ENCODE measurements around the gene PRKN.

Gene PRKN

DNA sequence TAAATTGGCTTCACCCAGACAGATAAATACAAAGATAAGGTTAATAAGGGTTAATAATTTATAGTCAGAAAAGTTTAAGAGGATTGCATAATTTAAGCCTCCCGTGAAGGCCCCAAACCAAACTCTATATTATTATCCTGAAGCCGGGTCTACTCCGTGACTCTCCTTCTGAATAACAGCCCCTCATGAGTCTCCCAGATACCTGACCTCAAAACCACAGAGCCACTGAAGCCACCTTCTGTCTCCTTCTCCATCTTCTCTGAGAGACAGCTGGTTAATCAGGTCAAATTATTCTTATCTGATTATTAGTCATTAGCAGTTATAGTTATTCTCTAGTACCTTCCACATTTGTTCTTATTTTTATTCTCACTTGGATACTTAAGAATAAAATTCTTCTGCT is 884.5 kb downstream of the PRKN start:
- H3K27ac ChIP-seq (ENCODE audit: low read depth, low read length, poor library complexity, severe bottlenecking), result no peak overlapping the region
- no peaks in the 10 kb centered on the region for H3F3A ChIP-seq (ENCODE audit: insufficient read depth, low read length)
- no peaks in the 10 kb centered on the region for H3K27me3 ChIP-seq (ENCODE audit: insufficient read depth, low read length)
- H3K36me3 ChIP-seq (ENCODE audit: insufficient read depth, low read length), result no peaks in the 10 kb centered on the region
- H4K20me1 ChIP-seq (ENCODE audit: insufficient read depth, low read length), result no peaks in the 10 kb centered on the region
- no peaks in the 10 kb centered on the region for H3K9me3 ChIP-seq (ENCODE audit: low read length)
- no peaks in the 10 kb centered on the region for H3K9me2 ChIP-seq (ENCODE audit: low read depth, low read length)
- no peaks in the 10 kb centered on the region for H3K79me2 ChIP-seq (ENCODE audit: insufficient read depth, low read length)
- H3K4me1 ChIP-seq (ENCODE audit: insufficient read depth, low read length, severe bottlenecking), result no peaks in the 10 kb centered on the region
- H3K9ac ChIP-seq (ENCODE audit: low read length), result no peak overlapping the region
- no peak for TF ChIP-seq EZH2 (IDR thresholded peaks at IDR 0.05; ENCODE audit: borderline replicate concordance, low read length)
- no peak for TF ChIP-seq CTCF (IDR thresholded peaks at IDR 0.05; ENCODE audit: low read length)
- H3K4me2 ChIP-seq (ENCODE audit: low read length), result no peak overlapping the region
- H3K4me3 ChIP-seq (ENCODE audit: low read depth, low read length, poor library complexity, severe bottlenecking), result no peak overlapping the region
- H2AFZ ChIP-seq (ENCODE audit: low read length), result no peak overlapping the region

- H3F3A ChIP-seq (ENCODE audit: insufficient read depth, low read length), result no peaks in the 10 kb centered on the region
- no peaks in the 10 kb centered on the region for H3K27me3 ChIP-seq (ENCODE audit: insufficient read depth, low read length)
- TF ChIP-seq EZH2 (IDR thresholded peaks at IDR 0.05; ENCODE audit: borderline replicate concordance, low read length), result no peak
- no peak for TF ChIP-seq CTCF (IDR thresholded peaks at IDR 0.05; ENCODE audit: low read length)
These were observed 887.2 kb downstream of the PRKN start for GRCh38 chr6:161840380-161840779.

DNA sequence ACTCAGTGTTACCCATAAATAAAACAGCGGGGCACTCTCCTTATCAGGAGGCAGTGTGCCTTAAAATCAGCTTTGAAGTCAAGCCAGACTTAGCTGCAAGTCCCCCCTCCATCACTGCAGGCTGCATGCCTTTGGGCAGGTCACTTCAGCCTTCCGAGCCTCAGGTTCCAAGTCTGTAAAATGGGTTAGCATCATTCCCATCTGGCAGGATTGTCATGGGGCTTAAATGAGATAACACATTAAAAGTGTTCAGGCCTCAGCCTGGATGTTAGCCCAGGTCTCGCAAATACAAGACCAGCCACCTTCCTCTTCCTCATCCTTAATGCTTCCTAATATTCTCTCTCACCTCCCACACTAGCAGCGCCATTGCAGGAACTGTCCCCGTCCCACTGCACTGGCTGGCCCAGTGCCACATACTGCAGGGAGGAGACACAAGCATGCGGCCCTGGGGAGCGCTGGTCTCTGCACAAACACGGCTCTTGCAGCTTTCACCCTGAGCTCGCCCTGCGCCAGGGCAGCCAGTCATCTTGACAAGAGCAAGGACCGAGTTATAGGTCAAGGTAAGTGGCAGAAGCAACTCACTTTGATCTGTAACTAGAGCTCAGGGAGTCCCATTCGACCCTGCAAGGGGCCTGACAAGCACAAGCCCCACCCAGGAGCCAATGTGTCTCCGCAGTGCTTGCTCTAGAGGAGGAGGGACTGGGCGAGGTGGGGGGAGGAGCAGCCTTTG is 889.1 kb downstream of the PRKN start:
- H3K79me2 ChIP-seq (ENCODE audit: insufficient read depth, low read length), result no peaks in the 10 kb centered on the region
- no peaks in the 10 kb centered on the region for H3F3A ChIP-seq (ENCODE audit: insufficient read depth, low read length)
- no peaks in the 10 kb centered on the region for H3K9me2 ChIP-seq (ENCODE audit: low read depth, low read length)
- TF ChIP-seq EZH2 (IDR thresholded peaks at IDR 0.05; ENCODE audit: borderline replicate concordance, low read length) (no peak), CTCF (IDR thresholded peaks at IDR 0.05; ENCODE audit: low read length) (no peak)
- no peak overlapping the region for H2AFZ ChIP-seq (ENCODE audit: low read length)
- H3K4me2 ChIP-seq (ENCODE audit: low read length), result no peak overlapping the region
- H3K9me3 ChIP-seq (ENCODE audit: low read length), result no peaks in the 10 kb centered on the region
- no peaks in the 10 kb centered on the region for H3K36me3 ChIP-seq (ENCODE audit: insufficient read depth, low read length)
- H3K27me3 ChIP-seq (ENCODE audit: insufficient read depth, low read length), result no peaks in the 10 kb centered on the region
- no peak overlapping the region for H3K4me3 ChIP-seq (ENCODE audit: low read depth, low read length, poor library complexity, severe bottlenecking)
- no peaks in the 10 kb centered on the region for H4K20me1 ChIP-seq (ENCODE audit: insufficient read depth, low read length)
- H3K27ac ChIP-seq (ENCODE audit: low read depth, low read length, poor library complexity, severe bottlenecking), result no peak overlapping the region
- no peak overlapping the region for H3K9ac ChIP-seq (ENCODE audit: low read length)
- H3K4me1 ChIP-seq (ENCODE audit: insufficient read depth, low read length, severe bottlenecking), result no peaks in the 10 kb centered on the region

More at GRCh38 chr6:161840380-161840779, 887.2 kb downstream of the PRKN start:
- H3K27ac ChIP-seq (ENCODE audit: low read depth, low read length, poor library complexity, severe bottlenecking), result no peak overlapping the region
- H3K9ac ChIP-seq (ENCODE audit: low read length), result no peak overlapping the region
- H3K9me2 ChIP-seq (ENCODE audit: low read depth, low read length), result no peaks in the 10 kb centered on the region
- no peaks in the 10 kb centered on the region for H3K79me2 ChIP-seq (ENCODE audit: insufficient read depth, low read length)
- no peak overlapping the region for H2AFZ ChIP-seq (ENCODE audit: low read length)
- H3K36me3 ChIP-seq (ENCODE audit: insufficient read depth, low read length), result no peaks in the 10 kb centered on the region
- no peaks in the 10 kb centered on the region for H4K20me1 ChIP-seq (ENCODE audit: insufficient read depth, low read length)
- no peak overlapping the region for H3K4me2 ChIP-seq (ENCODE audit: low read length)
- H3K4me3 ChIP-seq (ENCODE audit: low read depth, low read length, poor library complexity, severe bottlenecking), result no peak overlapping the region
- no peaks in the 10 kb centered on the region for H3K9me3 ChIP-seq (ENCODE audit: low read length)
- no peaks in the 10 kb centered on the region for H3K4me1 ChIP-seq (ENCODE audit: insufficient read depth, low read length, severe bottlenecking)

All from OCI-LY1 (cell line).